Measurements from ENCODE around the gene AKAP7.

The AKAP7 gene

DNA sequence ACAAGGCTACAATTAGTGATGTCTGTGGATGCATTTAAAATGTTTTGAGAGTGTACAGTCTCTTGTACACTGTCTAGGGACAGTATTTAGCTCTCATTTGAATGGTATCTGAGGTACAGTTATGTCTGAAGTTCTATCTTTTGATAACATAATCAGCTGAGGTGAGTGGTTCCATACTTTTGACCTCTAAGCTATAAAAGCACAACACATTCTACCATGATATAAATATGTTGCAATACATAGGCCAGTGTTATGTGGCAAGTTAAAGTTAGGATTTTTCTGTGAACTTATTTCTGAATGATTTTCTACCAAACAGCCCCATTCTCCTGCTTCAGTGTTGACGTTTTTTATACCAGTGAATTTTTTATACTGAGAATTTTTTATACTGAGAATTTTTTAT lies 77.6 kb downstream of the AKAP7 start:
- Histone ChIP-seq H3K27ac (ENCODE audit: insufficient read depth, low read length, poor library complexity, severe bottlenecking) (no peak overlapping the region), H3K36me3 (ENCODE audit: control insufficient read depth, insufficient read depth, low read length) (no peaks in the 10 kb centered on the region), H3K9me3 (ENCODE audit: control insufficient read depth, low read length) (no peaks in the 10 kb centered on the region), H3K27me3 (replicated peaks; ENCODE audit: control insufficient read depth, insufficient read depth, low read length, poor library complexity, severe bottlenecking) (no peaks in the 10 kb centered on the region), H3K4me1 (ENCODE audit: control insufficient read depth, insufficient read depth, low read length, poor library complexity, severe bottlenecking) (peaks cover 9% of the 10 kb centered on the region), H3K4me3 (ENCODE audit: insufficient read depth, low read depth, low read length, poor library complexity, severe bottlenecking) (no peak overlapping the region)
- DNase-seq = no peak

DNA sequence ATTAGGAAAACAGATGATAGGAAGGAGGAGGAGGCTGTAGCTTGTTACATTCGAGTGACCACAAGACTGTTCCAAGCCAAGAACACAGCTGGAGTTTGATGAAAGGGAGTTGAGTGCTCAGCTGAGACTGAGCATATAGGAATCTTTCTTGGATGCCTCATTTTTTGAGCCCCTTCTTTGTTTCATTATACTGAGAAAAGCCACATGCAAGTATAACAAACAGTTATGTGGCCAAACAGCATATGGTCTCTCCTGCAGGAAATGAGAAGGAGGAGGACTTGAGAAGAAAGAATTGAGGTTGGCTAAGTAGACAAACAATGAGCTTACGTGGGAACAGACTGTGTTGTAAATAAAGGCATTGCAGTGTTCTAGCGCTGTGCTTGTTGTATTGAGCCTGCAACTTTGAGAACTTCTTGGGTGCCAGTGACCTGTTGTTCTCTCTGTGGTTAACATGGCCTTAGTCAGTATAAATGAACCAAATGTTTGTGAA lies 78.3 kb downstream of the AKAP7 start:
- no peak overlapping the region for H3K27ac ChIP-seq (ENCODE audit: insufficient read depth, low read length, poor library complexity, severe bottlenecking)
- H3K4me3 ChIP-seq (ENCODE audit: insufficient read depth, low read depth, low read length, poor library complexity, severe bottlenecking) = no peak overlapping the region
- H3K36me3 ChIP-seq (ENCODE audit: control insufficient read depth, insufficient read depth, low read length) = no peaks in the 10 kb centered on the region
- H3K4me1 ChIP-seq (ENCODE audit: control insufficient read depth, insufficient read depth, low read length, poor library complexity, severe bottlenecking) = peaks cover 9% of the 10 kb centered on the region
- DNase-seq = no peak
- no peaks in the 10 kb centered on the region for H3K9me3 ChIP-seq (ENCODE audit: control insufficient read depth, low read length)
- H3K27me3 ChIP-seq (replicated peaks; ENCODE audit: control insufficient read depth, insufficient read depth, low read length, poor library complexity, severe bottlenecking) = no peaks in the 10 kb centered on the region

DNA sequence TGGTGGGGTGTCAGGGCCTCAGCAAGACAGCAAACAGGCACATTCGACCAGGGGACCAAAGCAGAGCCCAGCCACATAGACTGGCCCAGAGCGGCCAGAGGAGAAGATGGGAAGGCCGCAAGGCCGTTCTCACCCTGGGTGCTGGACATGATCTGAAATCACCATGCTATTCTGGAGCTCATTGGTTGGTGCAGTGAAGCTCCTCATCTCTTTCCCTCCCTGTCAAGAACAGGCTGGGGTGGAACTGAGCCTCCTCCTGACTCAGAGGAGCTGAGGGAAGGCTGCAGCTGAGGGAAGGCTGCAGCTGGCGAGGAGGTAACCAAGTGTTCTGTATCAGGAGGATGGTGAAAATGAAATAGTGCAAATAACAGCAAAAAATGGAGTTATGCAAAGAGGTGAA lies 80.0 kb downstream of the AKAP7 start:
- H3K4me1 ChIP-seq (ENCODE audit: control insufficient read depth, insufficient read depth, low read length, poor library complexity, severe bottlenecking) = peaks cover 9% of the 10 kb centered on the region
- no peak overlapping the region for H3K4me3 ChIP-seq (ENCODE audit: insufficient read depth, low read depth, low read length, poor library complexity, severe bottlenecking)
- H3K9me3 ChIP-seq (ENCODE audit: control insufficient read depth, low read length) = no peaks in the 10 kb centered on the region
- no peak for DNase-seq
- H3K27ac ChIP-seq (ENCODE audit: insufficient read depth, low read length, poor library complexity, severe bottlenecking) = no peak overlapping the region
- H3K36me3 ChIP-seq (ENCODE audit: control insufficient read depth, insufficient read depth, low read length) = no peaks in the 10 kb centered on the region
- H3K27me3 ChIP-seq (replicated peaks; ENCODE audit: control insufficient read depth, insufficient read depth, low read length, poor library complexity, severe bottlenecking) = no peaks in the 10 kb centered on the region

DNA sequence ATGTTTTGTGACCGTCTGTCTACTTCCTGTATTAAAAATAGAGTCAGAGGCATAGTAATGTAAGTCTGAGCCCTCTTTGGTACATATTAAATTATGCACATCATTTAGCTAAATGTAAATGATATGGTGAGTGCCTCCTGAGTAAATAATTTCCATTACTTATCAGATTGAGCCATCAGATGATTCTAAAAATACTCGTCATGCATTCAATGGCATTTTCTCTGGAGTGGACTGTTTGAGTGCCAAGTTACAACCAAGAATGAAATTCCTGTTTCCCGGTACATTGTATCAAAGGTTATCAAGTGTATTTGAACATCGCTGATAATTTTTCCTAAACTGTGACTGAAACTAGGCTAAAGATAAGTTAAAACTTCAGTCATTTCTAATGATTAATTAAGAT lies 81.0 kb downstream of the AKAP7 start:
- Histone ChIP-seq H3K4me1 (ENCODE audit: control insufficient read depth, insufficient read depth, low read length, poor library complexity, severe bottlenecking) (peaks cover 9% of the 10 kb centered on the region), H3K9me3 (ENCODE audit: control insufficient read depth, low read length) (no peaks in the 10 kb centered on the region), H3K4me3 (ENCODE audit: insufficient read depth, low read depth, low read length, poor library complexity, severe bottlenecking) (no peak overlapping the region), H3K27me3 (replicated peaks; ENCODE audit: control insufficient read depth, insufficient read depth, low read length, poor library complexity, severe bottlenecking) (no peaks in the 10 kb centered on the region), H3K27ac (ENCODE audit: insufficient read depth, low read length, poor library complexity, severe bottlenecking) (no peak overlapping the region), H3K36me3 (ENCODE audit: control insufficient read depth, insufficient read depth, low read length) (peaks cover 7% of the 10 kb centered on the region)
- DNase-seq = no peak

DNA sequence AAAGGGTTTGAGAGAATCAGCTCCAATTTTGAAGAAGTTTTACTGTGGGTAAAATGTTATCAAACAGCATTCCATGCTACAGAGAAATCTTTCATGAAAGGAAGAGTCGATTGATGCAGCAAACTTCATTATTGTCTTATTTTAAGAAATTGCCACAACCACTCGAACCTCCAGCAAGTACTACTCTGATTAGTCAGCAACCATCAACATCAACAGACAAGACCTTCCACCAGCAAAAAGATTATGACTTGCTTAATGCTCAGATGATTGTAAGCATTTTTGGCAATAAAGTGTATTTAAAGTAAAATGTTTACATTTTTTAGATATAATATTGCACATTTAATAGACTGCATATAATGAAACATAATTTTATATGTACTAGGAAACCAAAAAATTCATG lies 87.5 kb downstream of the AKAP7 start:
- DNase-seq = no peak
- Histone ChIP-seq H3K27ac (ENCODE audit: insufficient read depth, low read length, poor library complexity, severe bottlenecking) (no peak overlapping the region), H3K4me1 (ENCODE audit: control insufficient read depth, insufficient read depth, low read length, poor library complexity, severe bottlenecking) (no peaks in the 10 kb centered on the region), H3K36me3 (ENCODE audit: control insufficient read depth, insufficient read depth, low read length) (peaks cover 8% of the 10 kb centered on the region), H3K9me3 (ENCODE audit: control insufficient read depth, low read length) (no peaks in the 10 kb centered on the region), H3K27me3 (replicated peaks; ENCODE audit: control insufficient read depth, insufficient read depth, low read length, poor library complexity, severe bottlenecking) (no peaks in the 10 kb centered on the region), H3K4me3 (ENCODE audit: insufficient read depth, low read depth, low read length, poor library complexity, severe bottlenecking) (no peak overlapping the region)

DNA sequence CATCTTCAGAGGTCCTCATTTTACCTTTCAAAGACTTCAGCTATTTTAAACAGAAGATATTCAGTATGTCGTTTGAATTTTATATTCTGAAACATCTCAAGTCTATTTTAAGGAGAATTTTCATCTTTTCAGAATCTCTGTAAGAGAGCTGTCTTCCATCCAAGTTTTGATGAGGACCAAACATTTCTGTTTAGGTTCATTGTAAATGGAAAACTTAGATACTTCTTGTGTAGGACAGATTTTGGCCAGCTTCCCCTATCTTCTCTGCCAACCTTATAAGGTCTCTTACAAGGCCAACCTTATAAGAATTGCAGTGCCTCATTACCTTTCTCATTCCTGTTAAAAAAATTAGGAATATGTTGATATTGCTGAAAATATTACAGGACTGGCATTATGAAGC lies 88.1 kb downstream of the AKAP7 start:
- peaks cover 8% of the 10 kb centered on the region for H3K36me3 ChIP-seq (ENCODE audit: control insufficient read depth, insufficient read depth, low read length)
- no peak overlapping the region for H3K27ac ChIP-seq (ENCODE audit: insufficient read depth, low read length, poor library complexity, severe bottlenecking)
- no peaks in the 10 kb centered on the region for H3K4me1 ChIP-seq (ENCODE audit: control insufficient read depth, insufficient read depth, low read length, poor library complexity, severe bottlenecking)
- H3K4me3 ChIP-seq (ENCODE audit: insufficient read depth, low read depth, low read length, poor library complexity, severe bottlenecking) = no peak overlapping the region
- DNase-seq = no peak
- H3K9me3 ChIP-seq (ENCODE audit: control insufficient read depth, low read length) = no peaks in the 10 kb centered on the region
- H3K27me3 ChIP-seq (replicated peaks; ENCODE audit: control insufficient read depth, insufficient read depth, low read length, poor library complexity, severe bottlenecking) = no peaks in the 10 kb centered on the region

DNA sequence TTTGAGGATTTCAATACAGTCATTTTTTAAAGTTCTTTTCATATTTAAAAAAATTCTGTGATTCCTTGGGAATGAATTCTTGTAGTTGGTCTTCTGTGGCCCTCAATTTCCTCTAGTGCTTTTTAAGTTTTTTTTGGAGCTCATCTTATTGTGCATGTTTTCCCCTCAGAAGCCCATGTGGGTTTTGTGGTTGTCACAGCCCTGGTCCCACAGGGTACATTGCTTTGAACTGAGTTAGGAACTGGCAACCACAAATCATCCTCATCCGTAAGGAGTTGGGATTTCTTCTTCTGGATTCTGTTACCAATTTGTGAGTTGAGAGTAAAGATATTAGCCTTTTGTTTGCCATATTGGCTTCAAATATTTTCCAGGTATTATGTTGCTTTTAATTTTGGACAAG lies 89.9 kb downstream of the AKAP7 start:
- no peak overlapping the region for H3K27ac ChIP-seq (ENCODE audit: insufficient read depth, low read length, poor library complexity, severe bottlenecking)

DNA sequence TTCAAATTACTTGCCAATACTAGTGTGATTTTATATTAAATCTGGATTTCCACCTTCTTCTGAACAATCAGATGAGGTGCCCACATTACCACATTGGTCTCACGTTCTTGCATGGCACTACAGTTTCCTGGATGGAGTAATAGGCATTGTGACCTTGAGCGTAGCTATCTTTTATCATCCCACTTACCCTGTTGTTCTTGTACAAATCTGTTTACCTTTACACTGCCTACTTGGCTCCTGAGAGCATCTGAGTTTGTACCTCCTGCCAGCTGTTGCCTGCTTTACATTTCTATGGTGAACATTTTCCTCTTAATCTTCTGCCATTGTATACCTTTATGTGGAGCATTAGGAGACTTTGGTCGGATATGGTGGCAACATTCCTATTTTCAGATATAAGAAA lies 90.7 kb downstream of the AKAP7 start:
- Histone ChIP-seq H3K27ac (ENCODE audit: insufficient read depth, low read length, poor library complexity, severe bottlenecking) (no peak overlapping the region), H3K9me3 (ENCODE audit: control insufficient read depth, low read length) (no peaks in the 10 kb centered on the region), H3K4me3 (ENCODE audit: insufficient read depth, low read depth, low read length, poor library complexity, severe bottlenecking) (no peak overlapping the region), H3K4me1 (ENCODE audit: control insufficient read depth, insufficient read depth, low read length, poor library complexity, severe bottlenecking) (no peaks in the 10 kb centered on the region), H3K36me3 (ENCODE audit: control insufficient read depth, insufficient read depth, low read length) (peaks cover 4% of the 10 kb centered on the region), H3K27me3 (replicated peaks; ENCODE audit: control insufficient read depth, insufficient read depth, low read length, poor library complexity, severe bottlenecking) (no peaks in the 10 kb centered on the region)
- DNase-seq = no peak

More for the DNA sequence above, 89.9 kb downstream of the AKAP7 start:
- Histone ChIP-seq H3K27me3 (replicated peaks; ENCODE audit: control insufficient read depth, insufficient read depth, low read length, poor library complexity, severe bottlenecking) (no peaks in the 10 kb centered on the region), H3K4me1 (ENCODE audit: control insufficient read depth, insufficient read depth, low read length, poor library complexity, severe bottlenecking) (no peaks in the 10 kb centered on the region), H3K36me3 (ENCODE audit: control insufficient read depth, insufficient read depth, low read length) (peaks cover 8% of the 10 kb centered on the region), H3K4me3 (ENCODE audit: insufficient read depth, low read depth, low read length, poor library complexity, severe bottlenecking) (no peak overlapping the region), H3K9me3 (ENCODE audit: control insufficient read depth, low read length) (no peaks in the 10 kb centered on the region)
- DNase-seq = no peak

DNA sequence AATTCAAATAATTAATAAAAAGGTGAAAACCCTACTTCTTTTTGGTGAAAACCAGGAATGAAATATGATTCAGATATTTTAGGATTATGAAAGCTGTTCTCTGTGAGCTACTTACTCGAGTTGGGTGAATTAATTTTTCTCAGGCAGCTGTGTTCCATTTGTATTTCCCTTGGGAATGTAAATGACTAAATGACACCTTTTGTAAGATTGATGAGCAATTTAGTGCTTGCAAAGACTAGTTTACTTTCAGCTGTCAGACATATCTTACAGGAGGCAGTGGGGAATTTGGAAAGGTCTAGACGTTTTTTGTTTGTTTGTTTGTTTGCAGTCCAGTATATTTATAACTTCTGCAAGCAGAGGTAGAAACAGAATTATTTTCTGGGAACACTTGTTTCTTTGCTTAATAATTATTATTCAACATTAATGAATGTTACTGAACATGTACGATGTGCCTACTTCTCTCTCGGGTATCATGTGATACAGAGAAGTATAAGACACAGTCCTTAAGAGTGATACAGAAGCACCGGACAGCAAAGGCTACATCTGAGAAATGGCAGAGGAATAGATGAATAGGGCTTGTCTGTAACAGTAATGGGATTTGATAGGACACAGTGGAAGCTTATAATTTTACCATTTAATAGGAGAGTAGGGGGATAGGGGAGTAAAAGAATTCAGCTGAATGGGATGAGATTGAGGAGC lies 91.3 kb downstream of the AKAP7 start:
- Histone ChIP-seq H3K4me1 (ENCODE audit: control insufficient read depth, insufficient read depth, low read length, poor library complexity, severe bottlenecking) (no peaks in the 10 kb centered on the region), H3K36me3 (ENCODE audit: control insufficient read depth, insufficient read depth, low read length) (no peaks in the 10 kb centered on the region), H3K27ac (ENCODE audit: insufficient read depth, low read length, poor library complexity, severe bottlenecking) (no peak overlapping the region), H3K27me3 (replicated peaks; ENCODE audit: control insufficient read depth, insufficient read depth, low read length, poor library complexity, severe bottlenecking) (no peaks in the 10 kb centered on the region), H3K9me3 (ENCODE audit: control insufficient read depth, low read length) (no peaks in the 10 kb centered on the region), H3K4me3 (ENCODE audit: insufficient read depth, low read depth, low read length, poor library complexity, severe bottlenecking) (no peak overlapping the region)
- no peak for DNase-seq

DNA sequence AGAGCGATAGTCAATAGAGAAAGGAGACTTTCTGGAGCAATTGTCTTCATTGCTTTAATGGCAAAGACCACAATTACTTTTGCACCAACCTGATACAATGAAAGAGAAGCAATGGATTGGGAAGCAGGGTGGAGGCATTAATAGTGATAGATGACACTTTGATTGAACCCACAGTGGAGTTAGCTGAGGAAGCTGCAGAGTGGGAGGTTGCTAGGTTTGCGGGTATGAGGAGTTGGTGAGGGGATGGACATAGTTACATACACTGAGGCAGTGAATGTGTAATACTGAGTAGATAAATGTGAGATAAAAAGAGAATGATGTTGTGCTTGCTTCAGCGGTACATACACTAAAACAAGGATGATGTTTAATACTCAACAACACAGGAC lies 91.9 kb downstream of the AKAP7 start:
- H3K4me3 ChIP-seq (ENCODE audit: insufficient read depth, low read depth, low read length, poor library complexity, severe bottlenecking) = no peak overlapping the region
- no peaks in the 10 kb centered on the region for H3K4me1 ChIP-seq (ENCODE audit: control insufficient read depth, insufficient read depth, low read length, poor library complexity, severe bottlenecking)
- no peaks in the 10 kb centered on the region for H3K27me3 ChIP-seq (replicated peaks; ENCODE audit: control insufficient read depth, insufficient read depth, low read length, poor library complexity, severe bottlenecking)
- H3K9me3 ChIP-seq (ENCODE audit: control insufficient read depth, low read length) = no peaks in the 10 kb centered on the region
- no peak overlapping the region for H3K27ac ChIP-seq (ENCODE audit: insufficient read depth, low read length, poor library complexity, severe bottlenecking)
- no peak for DNase-seq
- H3K36me3 ChIP-seq (ENCODE audit: control insufficient read depth, insufficient read depth, low read length) = no peaks in the 10 kb centered on the region

All from effector memory CD4-positive, alpha-beta T cell (primary cell).